H1 (cell line): ENCODE measurements around the gene XPO6. TPM values are rescaled to one million over a fixed set of nuclear protein-coding genes. Genes with fewer than 3 reads are reported as not detected.

Experiments
- CHD7 ChIP-seq: fragments of 300-600 bp; sonication (generic); IDR thresholded peaks from 2 replicates; pipeline ENCODE4 v1.7.1; 2012; ENCODE audit warnings: low read length, moderate library complexity, mild to moderate bottlenecking, inconsistent platforms; ENCODE audit not compliant: insufficient replicate concordance
- KDM1A ChIP-seq: fragments of 200-600, 300-600 bp; sonication (generic); IDR thresholded peaks from 2 replicates; pipeline ENCODE4 v1.7.1; 2016; ENCODE audit warnings: mild to moderate bottlenecking, low read length, borderline replicate concordance
- RXRA ChIP-seq: IDR thresholded peaks from 2 replicates; pipeline ENCODE4 v1.6.1; 2011; ENCODE audit warnings: low read depth, mild to moderate bottlenecking, low read length, moderate library complexity; ENCODE audit not compliant: insufficient read depth
- SIN3A ChIP-seq, 2 experiments: IDR thresholded peaks in 1 of 2; conservative IDR thresholded peaks in 1 of 2; 2 replicates each; pipeline ENCODE4 v1.6.1; 2011 to 2012; ENCODE audit warnings: low read length in 2 of 2, improper control_type of control experiment in 1 of 2, low read depth in 1 of 2, mild to moderate bottlenecking in 1 of 2
- polyA plus RNA-seq, 7 experiments: library from polyadenylated mRNA; depleted of rRNA in 3 of 7; stranded (reverse) in 5 of 7; unstranded in 2 of 7; fragments of >200 nt in 5 of 7; fragments of 200-250 nt in 2 of 7; gene quantifications; 1 replicate in 5 of 7; 2 replicates in 1 of 7; 4 replicates in 1 of 7; pipeline versions ENCODE4 v1.2.1 to v1.2.3, GENCODE V29; 2011 to 2013; ENCODE audit warnings: missing spikeins in 2 of 7, mixed read lengths in 2 of 7
- total RNA-seq: library from RNA; stranded (reverse); fragmentation: NEBNext Ultra II Directional; extraction: Animal tissue kit (Norgen Biotek cat#: 25700); gene quantifications from 2 replicates; pipeline ENCODE4 v1.2.1, GENCODE V29; 2021
- TF ChIP-seq, protein P1 (sequence below), 3 experiments: IDR thresholded peaks; 1 replicate in 2 of 3; 2 replicates in 1 of 3; pipeline versions ENCODE4 v1.5.1 to v1.6.1; 2011; ENCODE audit warnings: low read length in 3 of 3, mild to moderate bottlenecking in 3 of 3, inconsistent platforms in 2 of 3, low read depth in 1 of 3, moderate library complexity in 1 of 3; ENCODE audit not compliant: insufficient read depth in 1 of 3; ENCODE audit errors: control extremely low read depth in 1 of 3

The XPO6 gene
- total and polyA plus RNA-seq, 2 of the 8 experiments (the other 6 are each of a cell fraction or from before 2014, with no cell fraction given), result 152 to 254 TPM

DNA sequence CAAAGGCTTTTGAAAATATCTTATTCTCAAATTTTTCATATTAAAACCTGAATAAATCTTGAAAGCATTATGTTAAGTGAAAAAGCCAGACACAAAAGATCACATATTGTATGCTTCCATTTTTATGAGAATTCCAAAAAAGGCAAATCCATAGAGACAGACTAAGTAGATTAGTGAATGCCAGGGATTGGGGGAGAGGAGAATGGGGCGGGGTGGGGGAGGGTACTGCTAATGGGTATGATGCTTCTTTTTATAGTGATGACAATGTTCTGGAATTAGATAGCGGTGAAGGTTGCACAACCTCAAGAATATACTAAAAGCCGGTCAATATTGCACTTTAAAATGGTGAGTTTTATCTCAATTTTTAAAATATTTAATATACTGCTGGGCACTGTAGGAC lies 44.0 kb downstream of the XPO6 start (continued):
- TF ChIP-seq, protein P1, sequence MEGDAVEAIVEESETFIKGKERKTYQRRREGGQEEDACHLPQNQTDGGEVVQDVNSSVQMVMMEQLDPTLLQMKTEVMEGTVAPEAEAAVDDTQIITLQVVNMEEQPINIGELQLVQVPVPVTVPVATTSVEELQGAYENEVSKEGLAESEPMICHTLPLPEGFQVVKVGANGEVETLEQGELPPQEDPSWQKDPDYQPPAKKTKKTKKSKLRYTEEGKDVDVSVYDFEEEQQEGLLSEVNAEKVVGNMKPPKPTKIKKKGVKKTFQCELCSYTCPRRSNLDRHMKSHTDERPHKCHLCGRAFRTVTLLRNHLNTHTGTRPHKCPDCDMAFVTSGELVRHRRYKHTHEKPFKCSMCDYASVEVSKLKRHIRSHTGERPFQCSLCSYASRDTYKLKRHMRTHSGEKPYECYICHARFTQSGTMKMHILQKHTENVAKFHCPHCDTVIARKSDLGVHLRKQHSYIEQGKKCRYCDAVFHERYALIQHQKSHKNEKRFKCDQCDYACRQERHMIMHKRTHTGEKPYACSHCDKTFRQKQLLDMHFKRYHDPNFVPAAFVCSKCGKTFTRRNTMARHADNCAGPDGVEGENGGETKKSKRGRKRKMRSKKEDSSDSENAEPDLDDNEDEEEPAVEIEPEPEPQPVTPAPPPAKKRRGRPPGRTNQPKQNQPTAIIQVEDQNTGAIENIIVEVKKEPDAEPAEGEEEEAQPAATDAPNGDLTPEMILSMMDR (IDR thresholded peaks at IDR 0.05; ENCODE audit: control extremely low read depth in 1 of 3, insufficient read depth in 1 of 3, low read depth in 1 of 3, low read length in 3 of 3), result no peak
- TF ChIP-seq CHD7, result no peak
- no peak for TF ChIP-seq KDM1A
- no peak for TF ChIP-seq SIN3A (conservative IDR thresholded peaks at IDR 0.05 in 1 of 2, IDR thresholded peaks at IDR 0.05 in 1 of 2; ENCODE audit: low read depth in 1 of 2, low read length in 2 of 2)
- no peak for TF ChIP-seq RXRA
